Chondrocyte (in vitro differentiated cells): ENCODE measurements around the gene LYVE1. TPM values are rescaled to one million over a fixed set of nuclear protein-coding genes. Genes with fewer than 3 reads are reported as not detected.

Source experiments
- DNase-seq: peaks from one replicate; pipeline ENCODE4 v3.0.0; 2021; ENCODE audit warnings: mixed read lengths, low spot score
- H3K27ac Mint-ChIP-seq: one replicate; pipeline ENCODE4 v1.8.0; 2021; ENCODE audit warnings: mild to moderate bottlenecking, moderate library complexity, mixed read lengths; ENCODE audit not compliant: unreplicated experiment
- H3K27me3 Mint-ChIP-seq: 2 replicates; pipeline ENCODE4 v1.8.0; 2021; ENCODE audit warnings: low read depth, mixed read lengths
- H3K36me3 Mint-ChIP-seq: 2 replicates; pipeline ENCODE4 v1.8.0; 2021; ENCODE audit warnings: low read depth, mixed read lengths
- H3K4me1 Mint-ChIP-seq: 2 replicates; pipeline ENCODE4 v1.8.0; 2021; ENCODE audit warnings: low read depth, mild to moderate bottlenecking, mixed read lengths
- H3K4me3 Mint-ChIP-seq: one replicate; pipeline ENCODE4 v1.8.0; 2021; ENCODE audit warnings: mild to moderate bottlenecking, moderate library complexity, mixed read lengths; ENCODE audit not compliant: unreplicated experiment
- H3K9me3 Mint-ChIP-seq: 2 replicates; pipeline ENCODE4 v1.8.0; 2021; ENCODE audit warnings: low read depth, mixed read lengths
- total RNA-seq: library from RNA; stranded (reverse); gene quantifications from 3 replicates; pipeline ENCODE4 v1.2.1, GENCODE V29; 2021
- TF ChIP-seq, protein P1 (sequence below): fragments of 200-600 bp; sonication (generic); IDR thresholded peaks from 2 replicates; pipeline ENCODE4 v1.5.0; 2021; ENCODE audit warnings: antibody characterized with exemption, mild to moderate bottlenecking, moderate library complexity

LYVE1 gene
- total RNA-seq, 1 donor from 2014 or later: 3.5 TPM

DNA sequence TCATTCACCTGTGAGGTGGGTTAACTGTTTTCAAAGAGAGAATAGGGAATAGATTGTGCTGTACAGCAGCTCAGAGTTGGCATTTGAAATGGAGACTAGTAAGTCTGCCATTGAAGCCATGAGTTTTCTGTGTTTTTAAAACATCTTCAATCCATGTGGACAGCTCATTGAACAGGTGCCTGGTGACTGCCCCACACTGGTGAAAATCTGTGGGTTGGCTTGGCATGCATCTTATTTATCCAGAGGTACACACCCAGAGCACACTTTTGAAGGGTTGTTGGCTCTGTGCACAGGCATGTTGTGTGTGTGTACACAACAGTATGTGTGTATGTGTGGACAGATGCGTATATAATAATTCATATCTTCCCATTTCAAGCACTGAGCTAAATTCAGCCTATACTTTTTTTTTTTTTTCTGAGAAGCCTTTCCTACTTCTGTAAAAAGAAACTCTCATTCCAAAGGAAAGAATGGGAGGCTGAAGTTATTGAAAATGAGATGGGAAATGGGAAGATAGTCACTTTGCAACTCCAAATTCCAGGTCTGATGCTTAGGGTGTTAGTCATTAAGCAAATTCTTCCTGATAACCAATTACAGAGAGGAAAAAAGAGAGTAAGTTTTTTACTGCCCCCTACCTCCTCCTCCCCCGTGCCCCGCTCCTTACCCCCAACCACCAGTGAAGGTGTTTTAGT is 7.0 kb upstream of the LYVE1 start:
- Mint-ChIP-seq H3K27me3 (no peaks in the 10 kb centered on the region), H3K27ac (no peak overlapping the region), H3K36me3 (peaks cover 30% of the 10 kb centered on the region), H3K4me1 (peaks cover 12% of the 10 kb centered on the region), H3K4me3 (no peak overlapping the region), H3K9me3 (no peaks in the 10 kb centered on the region)
- TF ChIP-seq, protein P1, sequence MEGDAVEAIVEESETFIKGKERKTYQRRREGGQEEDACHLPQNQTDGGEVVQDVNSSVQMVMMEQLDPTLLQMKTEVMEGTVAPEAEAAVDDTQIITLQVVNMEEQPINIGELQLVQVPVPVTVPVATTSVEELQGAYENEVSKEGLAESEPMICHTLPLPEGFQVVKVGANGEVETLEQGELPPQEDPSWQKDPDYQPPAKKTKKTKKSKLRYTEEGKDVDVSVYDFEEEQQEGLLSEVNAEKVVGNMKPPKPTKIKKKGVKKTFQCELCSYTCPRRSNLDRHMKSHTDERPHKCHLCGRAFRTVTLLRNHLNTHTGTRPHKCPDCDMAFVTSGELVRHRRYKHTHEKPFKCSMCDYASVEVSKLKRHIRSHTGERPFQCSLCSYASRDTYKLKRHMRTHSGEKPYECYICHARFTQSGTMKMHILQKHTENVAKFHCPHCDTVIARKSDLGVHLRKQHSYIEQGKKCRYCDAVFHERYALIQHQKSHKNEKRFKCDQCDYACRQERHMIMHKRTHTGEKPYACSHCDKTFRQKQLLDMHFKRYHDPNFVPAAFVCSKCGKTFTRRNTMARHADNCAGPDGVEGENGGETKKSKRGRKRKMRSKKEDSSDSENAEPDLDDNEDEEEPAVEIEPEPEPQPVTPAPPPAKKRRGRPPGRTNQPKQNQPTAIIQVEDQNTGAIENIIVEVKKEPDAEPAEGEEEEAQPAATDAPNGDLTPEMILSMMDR: no peak
- no peak for DNase-seq

DNA sequence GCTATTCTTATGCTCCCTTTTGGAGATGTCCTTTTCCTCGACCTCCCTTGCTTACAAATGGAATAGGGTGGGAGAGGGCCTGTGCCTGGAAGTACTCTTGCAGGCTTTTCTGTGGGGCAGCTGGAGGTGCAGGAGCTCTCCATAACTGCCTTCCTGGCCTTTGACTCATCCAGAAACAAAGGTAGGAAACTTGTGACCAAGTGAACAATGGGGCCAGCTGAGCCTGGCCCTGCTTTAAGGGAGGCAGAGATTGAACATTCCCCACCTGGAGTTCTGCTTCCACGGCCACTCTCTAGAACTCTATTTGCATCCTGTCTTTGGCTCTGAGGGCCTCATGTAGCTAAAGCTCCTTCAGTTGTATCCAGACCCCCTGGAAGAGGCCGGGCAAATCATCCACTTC is 5.1 kb upstream of the LYVE1 start:
- no peak for DNase-seq
- TF ChIP-seq, protein P1: no peak
- Mint-ChIP-seq H3K27ac (no peak overlapping the region), H3K36me3 (peaks cover 17% of the 10 kb centered on the region), H3K27me3 (no peaks in the 10 kb centered on the region), H3K9me3 (no peaks in the 10 kb centered on the region), H3K4me3 (no peak overlapping the region), H3K4me1 (peaks cover 25% of the 10 kb centered on the region)

DNA sequence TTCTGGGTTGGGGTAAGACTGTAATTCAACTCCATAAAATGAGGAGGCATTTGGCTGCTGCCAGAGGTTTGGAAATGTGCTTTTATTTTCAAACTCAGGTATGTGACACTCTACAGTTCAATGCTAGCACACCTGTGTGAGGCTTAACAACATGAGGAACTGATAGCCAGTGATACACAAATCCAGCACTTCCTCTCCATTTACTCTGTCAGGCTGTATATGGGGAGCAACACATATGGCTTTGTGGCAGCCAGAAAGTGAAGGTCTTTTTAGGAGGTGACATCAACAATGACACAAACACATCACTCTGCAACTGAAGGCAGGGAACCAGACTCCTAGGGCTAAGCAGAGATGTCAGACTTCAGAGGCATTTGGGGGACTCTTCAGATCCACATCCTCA is 4.6 kb upstream of the LYVE1 start:
- Mint-ChIP-seq H3K27me3 (no peaks in the 10 kb centered on the region), H3K4me1 (peaks cover 30% of the 10 kb centered on the region), H3K27ac (no peak overlapping the region), H3K36me3 (peaks cover 17% of the 10 kb centered on the region), H3K9me3 (no peaks in the 10 kb centered on the region), H3K4me3 (no peak overlapping the region)
- no peak for DNase-seq
- TF ChIP-seq, protein P1: no peak

DNA sequence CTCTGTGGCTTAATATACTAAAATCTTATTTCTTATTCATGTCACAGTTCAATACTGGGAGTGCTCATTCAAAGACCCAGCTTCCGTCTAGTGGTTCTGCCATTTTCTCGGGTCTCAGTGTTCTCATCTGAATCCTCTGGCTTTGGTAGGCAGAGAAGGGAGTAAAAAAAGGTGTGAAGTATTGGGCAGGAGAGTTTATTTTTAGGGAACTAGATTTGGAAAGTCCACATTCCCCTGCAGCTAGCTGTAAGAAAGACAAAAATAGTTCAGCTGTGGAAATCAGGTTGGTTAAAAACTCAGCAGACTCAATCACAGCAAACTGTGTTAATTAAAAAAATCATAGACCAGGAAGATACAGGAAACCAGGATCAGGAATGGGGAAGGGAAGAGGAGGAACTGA is 4.1 kb upstream of the LYVE1 start:
- Mint-ChIP-seq H3K27ac (no peak overlapping the region), H3K36me3 (peaks cover 17% of the 10 kb centered on the region), H3K4me3 (no peak overlapping the region), H3K4me1 (peaks cover 35% of the 10 kb centered on the region), H3K9me3 (no peaks in the 10 kb centered on the region), H3K27me3 (no peaks in the 10 kb centered on the region)
- no peak for DNase-seq
- TF ChIP-seq, protein P1: no peak

DNA sequence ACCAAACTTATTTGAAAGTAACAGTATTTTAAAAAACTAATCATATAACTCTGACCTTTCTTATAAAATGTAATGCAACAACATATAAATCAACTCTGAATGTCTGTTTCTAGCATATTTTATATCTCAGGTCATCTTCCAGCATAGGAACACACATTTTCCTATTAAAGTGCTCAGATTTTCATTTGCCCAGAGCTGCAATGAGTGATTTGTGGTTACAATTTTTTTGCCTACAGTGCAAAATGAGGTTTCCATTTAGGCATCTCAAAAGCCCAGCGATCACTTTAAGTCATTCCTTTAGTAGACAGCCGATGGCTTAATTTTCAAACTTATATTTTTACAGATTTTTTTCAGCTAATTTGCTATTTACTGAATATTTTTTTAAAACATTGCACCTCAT is 1.0 kb downstream of the LYVE1 start:
- Mint-ChIP-seq H3K27me3 (no peaks in the 10 kb centered on the region), H3K9me3 (no peaks in the 10 kb centered on the region), H3K4me1 (peaks cover 38% of the 10 kb centered on the region), H3K36me3 (peaks cover 3% of the 10 kb centered on the region), H3K27ac (no peak overlapping the region), H3K4me3 (no peak overlapping the region)
- TF ChIP-seq, protein P1: no peak
- DNase-seq: no peak
